Activated T-cell treated with anti-CD3 and anti-CD28 coated beads, Interleukin-2, amount 50 U/mL, for 72 hours (primary cell): Measurements from ENCODE around the gene SPAG17. TPM values are rescaled to one million over a fixed set of nuclear protein-coding genes. Genes with fewer than 3 reads are reported as not detected.

ENCODE experiments used
- ATAC-seq, 2 donors: fragments of 150-1000 bp; cut with Tn5 transposase; replicated peaks in 1 of 2; 2 replicates each; pipeline ENCODE4 v1.10.0; 2021; ENCODE audit warnings: moderate library complexity in 2 of 2, mild to moderate bottlenecking in 1 of 2
- DNase-seq, 2 donors: peaks; one replicate each; pipeline ENCODE4 v3.0.0; 2021 to 2022; ENCODE audit warnings: mixed read lengths in 1 of 2
- H3K27ac Mint-ChIP-seq: one replicate; pipeline ENCODE4 v1.8.0; 2022; ENCODE audit warnings: mild to moderate bottlenecking, moderate library complexity, mixed read lengths
- H3K27me3 Mint-ChIP-seq: one replicate; pipeline ENCODE4 v1.8.0; 2022; ENCODE audit warnings: low read depth, mixed read lengths
- H3K36me3 Mint-ChIP-seq, 2 donors: one replicate each; pipeline ENCODE4 v1.8.0; 2022; ENCODE audit warnings: mixed read lengths in 2 of 2, mild to moderate bottlenecking in 1 of 2; ENCODE audit not compliant: insufficient read depth in 2 of 2
- H3K4me1 Mint-ChIP-seq: one replicate; pipeline ENCODE4 v1.8.0; 2022; ENCODE audit warnings: low read depth, mixed read lengths
- H3K4me3 Mint-ChIP-seq, 2 donors: one replicate each; pipeline ENCODE4 v1.8.0; 2022; ENCODE audit warnings: mild to moderate bottlenecking in 2 of 2, mixed read lengths in 2 of 2, moderate library complexity in 2 of 2
- H3K9me3 Mint-ChIP-seq, 2 donors: one replicate each; pipeline ENCODE4 v1.8.0; 2022; ENCODE audit warnings: mixed read lengths in 2 of 2
- total RNA-seq, 2 donors: library from RNA; stranded (reverse); gene quantifications; one replicate each; pipeline ENCODE4 v1.2.3, GENCODE V29; 2022

The SPAG17 gene
- total RNA-seq, 2 donors from 2014 or later, result not detected

DNA sequence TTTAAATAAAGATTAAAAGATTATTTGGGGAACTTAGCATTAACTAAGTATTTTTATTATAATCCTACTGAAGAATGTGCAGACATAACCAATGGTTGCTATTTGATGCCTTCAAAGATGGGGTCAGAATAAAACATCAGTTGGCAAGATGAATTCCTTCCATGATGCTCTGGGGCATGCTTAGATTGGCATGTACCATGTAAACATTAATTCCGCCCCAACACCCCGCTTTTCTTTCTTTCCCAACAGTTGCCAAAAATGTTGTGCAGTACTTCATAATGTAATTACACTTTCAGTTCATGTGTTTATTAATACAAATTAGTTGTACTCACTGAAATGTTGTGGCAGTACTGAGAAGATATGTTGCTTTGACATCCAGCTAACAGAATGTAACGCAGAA, 82.6 kb downstream of the SPAG17 start:
- ATAC-seq, result no peak

DNA sequence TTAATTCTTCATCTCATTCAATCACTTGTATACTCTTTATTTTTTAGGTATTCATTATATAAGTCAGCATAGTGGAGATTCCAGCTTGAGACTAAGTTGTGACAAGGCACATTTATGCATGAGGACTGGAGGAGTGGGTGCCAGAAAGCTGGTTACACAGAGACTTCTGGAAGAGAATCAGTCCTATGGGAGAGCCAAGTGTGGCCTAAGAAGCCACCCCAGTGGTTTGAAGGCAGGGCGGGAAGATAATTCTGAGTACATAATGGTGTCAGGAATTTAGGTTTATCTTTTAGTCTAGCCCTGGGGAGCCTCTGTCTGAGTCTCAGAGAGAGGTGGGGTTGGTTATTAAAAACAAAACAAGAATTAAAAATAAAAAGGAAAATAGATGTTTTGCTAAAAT, 83.0 kb downstream of the SPAG17 start:
- no peak for DNase-seq
- Mint-ChIP-seq H3K27ac (no peak overlapping the region), H3K27me3 (no peaks in the 10 kb centered on the region), H3K4me1 (no peaks in the 10 kb centered on the region), H3K36me3 (no peaks in the 10 kb centered on the region), H3K9me3 (no peaks in the 10 kb centered on the region), H3K4me3 (no peak overlapping the region)
- no peak for ATAC-seq

More for the DNA sequence above, 82.6 kb downstream of the SPAG17 start:
- H3K27me3 Mint-ChIP-seq, result no peaks in the 10 kb centered on the region
- no peak overlapping the region for H3K27ac Mint-ChIP-seq
- no peaks in the 10 kb centered on the region for H3K4me1 Mint-ChIP-seq
- H3K36me3 Mint-ChIP-seq, result no peaks in the 10 kb centered on the region
- no peaks in the 10 kb centered on the region for H3K9me3 Mint-ChIP-seq
- DNase-seq, result no peak
- no peak overlapping the region for H3K4me3 Mint-ChIP-seq

DNA sequence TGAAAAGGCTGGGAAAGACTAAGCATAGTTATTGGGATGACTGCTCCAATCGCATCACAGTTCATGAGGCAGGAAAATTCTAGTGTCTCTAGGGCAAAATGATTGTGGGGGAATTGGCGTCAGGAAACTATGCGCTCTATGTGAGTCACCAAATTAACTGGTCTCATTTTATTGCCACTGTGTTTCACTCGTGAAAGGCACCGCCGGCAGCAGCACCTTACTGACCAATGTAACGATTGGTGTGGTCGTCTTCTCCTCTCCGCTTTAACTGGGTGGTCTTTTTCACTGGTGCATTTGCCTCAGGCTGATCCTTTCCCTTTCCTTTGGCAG, 83.5 kb downstream of the SPAG17 start:
- Mint-ChIP-seq H3K4me1 (no peaks in the 10 kb centered on the region), H3K27ac (no peak overlapping the region), H3K36me3 (no peaks in the 10 kb centered on the region), H3K9me3 (no peaks in the 10 kb centered on the region), H3K4me3 (no peak overlapping the region), H3K27me3 (peaks cover under 1% of the 10 kb centered on the region)
- no peak for ATAC-seq
- no peak for DNase-seq

DNA sequence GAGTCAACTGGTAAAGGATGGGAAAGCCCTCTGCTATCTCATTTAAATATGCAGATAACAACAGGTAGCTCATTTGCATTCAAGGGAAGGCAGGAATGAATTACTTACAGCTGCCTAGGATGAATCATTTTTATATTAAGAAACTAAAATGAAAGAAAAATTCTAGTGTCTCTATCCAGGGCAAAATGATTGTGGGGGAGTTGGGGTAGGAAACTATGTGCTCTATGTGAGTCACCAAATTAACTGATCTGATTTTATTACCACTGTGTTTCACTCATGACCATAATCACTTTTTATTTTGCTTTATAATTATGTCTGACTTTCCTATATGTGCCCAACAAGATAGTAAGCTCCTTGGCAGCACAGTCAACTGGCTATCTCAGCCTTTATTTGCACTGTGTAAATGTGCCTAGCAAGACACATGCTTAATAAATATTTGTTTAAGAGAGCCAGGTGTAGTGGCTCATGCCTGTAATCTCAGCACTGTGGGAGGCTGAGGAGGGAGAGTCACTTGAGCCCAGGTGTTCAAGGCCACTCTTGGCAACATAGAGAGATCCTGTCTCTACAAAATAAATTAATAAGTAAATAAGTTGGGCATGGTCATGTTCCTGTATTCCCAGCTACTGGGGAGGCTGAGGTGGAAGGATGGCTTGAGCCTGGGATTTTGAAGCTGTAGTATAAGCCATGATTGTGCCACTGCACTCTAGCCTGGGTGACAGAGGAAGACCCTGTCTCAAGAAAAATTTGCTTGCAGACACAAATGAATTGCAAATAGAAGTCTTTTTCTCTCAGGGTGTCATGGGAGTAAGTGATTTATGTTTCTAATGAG, 84.1 kb downstream of the SPAG17 start:
- no peak overlapping the region for H3K27ac Mint-ChIP-seq

DNA sequence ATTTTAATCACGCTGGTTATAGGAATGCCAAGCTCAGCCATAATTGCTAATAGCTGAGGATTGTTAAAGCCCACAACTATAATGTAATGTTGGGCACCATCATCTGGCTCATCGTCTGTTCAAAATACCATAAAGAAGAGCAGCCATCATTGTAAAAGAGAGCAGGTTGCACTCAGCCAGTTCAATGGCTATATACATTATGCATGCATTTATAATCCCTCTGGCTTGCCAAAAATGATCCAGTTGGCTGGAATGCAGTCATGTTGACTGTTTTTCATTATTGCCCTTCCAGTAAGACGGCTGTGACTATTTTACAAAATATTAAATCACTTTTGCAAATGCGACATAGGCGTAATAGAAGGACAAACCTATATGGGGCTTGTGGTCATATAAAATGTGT, 85.3 kb downstream of the SPAG17 start:
- H3K4me1 Mint-ChIP-seq, result no peaks in the 10 kb centered on the region

More for the DNA sequence above, 84.1 kb downstream of the SPAG17 start:
- Mint-ChIP-seq H3K27me3 (peaks cover 6% of the 10 kb centered on the region), H3K9me3 (no peaks in the 10 kb centered on the region), H3K4me3 (no peak overlapping the region), H3K36me3 (no peaks in the 10 kb centered on the region), H3K4me1 (no peaks in the 10 kb centered on the region)
- DNase-seq (no peak), ATAC-seq (no peak)

DNA sequence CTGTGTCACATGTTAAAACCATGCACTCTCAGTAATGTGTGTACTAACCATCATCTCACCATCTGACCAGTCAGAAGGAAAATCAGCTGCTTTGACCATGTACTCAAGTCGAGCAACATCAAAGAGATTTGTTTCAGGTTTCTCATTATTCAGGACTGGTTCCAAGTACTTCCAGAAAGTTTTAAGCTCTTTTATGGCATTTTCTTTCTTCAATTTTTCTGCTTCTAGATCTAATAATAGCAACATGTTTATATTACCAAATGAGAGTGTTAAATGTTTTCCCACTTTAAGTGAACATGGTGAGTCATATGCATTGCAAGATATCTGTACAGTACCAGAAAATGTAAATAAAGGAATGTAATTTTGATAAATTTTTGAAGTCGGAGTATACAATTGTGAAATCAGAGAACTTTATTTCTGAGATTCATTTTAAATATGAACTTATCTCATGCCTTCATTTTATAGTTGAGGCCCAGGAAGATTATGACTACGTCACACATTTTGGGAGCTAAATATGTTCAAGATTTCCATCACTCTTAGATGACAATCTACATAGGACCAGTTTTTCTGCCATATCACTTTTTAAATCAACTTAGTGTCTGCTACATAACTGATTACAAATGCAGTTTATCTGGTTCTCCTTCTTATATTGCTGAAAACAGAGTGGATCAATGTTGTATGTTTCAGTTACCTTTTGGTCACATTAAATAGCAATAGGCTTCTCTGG, 87.2 kb downstream of the SPAG17 start:
- H3K36me3 Mint-ChIP-seq, result no peaks in the 10 kb centered on the region
- ATAC-seq (no peak), DNase-seq (no peak)
- H3K4me3 Mint-ChIP-seq, result no peak overlapping the region
- H3K27ac Mint-ChIP-seq, result no peak overlapping the region
- peaks cover 0 to 2% of the 10 kb centered on the region in 2 donors for H3K9me3 Mint-ChIP-seq
- H3K4me1 Mint-ChIP-seq, result no peaks in the 10 kb centered on the region
- H3K27me3 Mint-ChIP-seq, result peaks cover 6% of the 10 kb centered on the region

More for the DNA sequence above, 85.3 kb downstream of the SPAG17 start:
- DNase-seq (no peak), ATAC-seq (no peak)
- Mint-ChIP-seq H3K9me3 (no peaks in the 10 kb centered on the region), H3K27me3 (peaks cover 6% of the 10 kb centered on the region), H3K27ac (no peak overlapping the region), H3K4me3 (no peak overlapping the region), H3K36me3 (no peaks in the 10 kb centered on the region)

DNA sequence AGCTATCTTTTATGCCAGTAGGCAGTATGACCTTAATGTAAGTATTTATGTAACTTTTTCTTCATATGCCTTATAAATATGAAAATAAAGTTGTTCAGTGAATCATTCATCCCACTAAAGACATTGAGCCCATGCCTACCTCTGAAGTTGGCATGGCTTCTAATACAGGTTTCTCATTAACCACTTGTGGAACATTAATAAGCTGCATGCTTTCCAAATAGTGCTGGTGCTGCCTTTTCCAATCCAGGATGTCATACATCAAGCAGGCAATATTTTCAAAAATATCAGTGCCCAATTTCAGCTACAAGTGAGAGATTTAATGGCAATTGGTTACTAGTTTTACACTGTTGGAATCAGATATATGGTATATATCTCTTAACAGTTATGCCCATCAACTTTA, 92.0 kb downstream of the SPAG17 start:
- Mint-ChIP-seq H3K36me3 (no peaks in the 10 kb centered on the region), H3K27ac (no peak overlapping the region), H3K4me1 (no peaks in the 10 kb centered on the region), H3K9me3 (peaks cover under 1 to 2% of the 10 kb centered on the region in 2 donors), H3K4me3 (no peak overlapping the region), H3K27me3 (peaks cover 14% of the 10 kb centered on the region)
- no peak for ATAC-seq
- no peak for DNase-seq

DNA sequence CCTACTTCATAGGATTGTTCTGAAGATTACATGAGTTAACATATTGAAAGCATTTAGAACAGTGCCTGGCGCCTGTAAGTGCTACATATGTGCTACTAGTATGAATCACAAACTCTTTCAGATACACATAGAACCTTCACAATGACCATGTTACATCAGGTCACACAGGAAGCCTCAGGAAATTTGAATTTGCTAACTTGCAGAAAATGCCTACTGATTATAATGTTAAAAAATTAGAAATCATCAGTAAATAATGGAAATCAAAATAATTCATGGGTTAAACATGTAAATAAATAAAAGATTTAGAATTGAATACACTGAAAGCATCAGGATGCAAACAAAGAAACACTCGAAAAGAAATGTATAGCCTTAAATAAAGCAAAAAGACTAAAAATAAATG, 94.9 kb downstream of the SPAG17 start:
- no peaks in the 10 kb centered on the region for H3K36me3 Mint-ChIP-seq
- H3K9me3 Mint-ChIP-seq, result peaks cover 2 to 5% of the 10 kb centered on the region in 2 donors
- peaks cover 7% of the 10 kb centered on the region for H3K27me3 Mint-ChIP-seq
- DNase-seq (no peak), ATAC-seq (no peak)
- no peak overlapping the region for H3K27ac Mint-ChIP-seq
- H3K4me3 Mint-ChIP-seq, result no peak overlapping the region
- no peaks in the 10 kb centered on the region for H3K4me1 Mint-ChIP-seq

DNA sequence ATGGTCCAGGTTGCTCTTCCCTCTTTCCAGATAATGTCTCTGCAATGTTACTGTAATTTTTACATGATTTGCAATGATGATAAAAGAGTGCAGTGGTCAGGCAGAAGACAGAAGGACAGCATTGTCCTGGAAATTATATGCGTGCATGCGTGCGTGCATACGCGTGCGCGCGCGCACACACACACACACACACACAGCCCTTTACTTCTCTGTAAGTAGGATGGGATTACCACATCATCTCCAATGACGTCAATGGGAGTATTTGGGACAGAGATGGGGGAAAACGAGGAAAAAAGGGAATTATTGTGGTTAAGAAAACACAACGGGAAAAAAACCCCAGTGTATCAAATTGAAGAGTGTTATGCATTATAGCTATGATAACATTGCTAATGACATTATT, 99.7 kb downstream of the SPAG17 start:
- H3K27ac Mint-ChIP-seq, result no peak overlapping the region
- peaks cover 2 to 3% of the 10 kb centered on the region in 2 donors for H3K9me3 Mint-ChIP-seq
- ATAC-seq (no peak), DNase-seq (no peak)
- H3K4me3 Mint-ChIP-seq, result no peak overlapping the region
- peaks cover 24% of the 10 kb centered on the region for H3K27me3 Mint-ChIP-seq
- H3K36me3 Mint-ChIP-seq, result no peaks in the 10 kb centered on the region
- peaks cover 7% of the 10 kb centered on the region for H3K4me1 Mint-ChIP-seq

DNA sequence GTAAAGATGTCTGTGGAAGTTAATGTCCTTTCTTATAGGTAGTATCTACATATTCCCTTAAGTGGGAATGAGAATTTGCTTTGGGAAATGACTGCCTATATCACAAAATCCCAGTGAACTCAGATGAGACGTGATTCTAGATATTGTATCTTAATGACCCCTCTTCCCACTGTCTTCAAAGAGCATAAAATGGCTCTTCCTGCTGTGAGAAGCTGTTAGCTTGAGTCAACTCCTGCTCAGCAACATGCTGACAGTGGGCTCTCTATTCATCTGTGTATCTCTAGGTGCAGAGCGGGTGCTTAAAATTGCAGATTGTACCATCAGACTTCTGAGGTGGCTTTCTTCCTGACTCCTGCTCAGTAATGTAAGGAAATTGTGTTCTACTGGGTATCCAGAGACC, 100.6 kb downstream of the SPAG17 start:
- H3K36me3 Mint-ChIP-seq, result no peaks in the 10 kb centered on the region
- H3K27me3 Mint-ChIP-seq, result peaks cover 24% of the 10 kb centered on the region
- ATAC-seq (no peak), DNase-seq (no peak)
- H3K9me3 Mint-ChIP-seq, result peaks cover 2 to 3% of the 10 kb centered on the region in 2 donors
- H3K4me3 Mint-ChIP-seq, result no peak overlapping the region
- peaks cover 7% of the 10 kb centered on the region for H3K4me1 Mint-ChIP-seq
- no peak overlapping the region for H3K27ac Mint-ChIP-seq

DNA sequence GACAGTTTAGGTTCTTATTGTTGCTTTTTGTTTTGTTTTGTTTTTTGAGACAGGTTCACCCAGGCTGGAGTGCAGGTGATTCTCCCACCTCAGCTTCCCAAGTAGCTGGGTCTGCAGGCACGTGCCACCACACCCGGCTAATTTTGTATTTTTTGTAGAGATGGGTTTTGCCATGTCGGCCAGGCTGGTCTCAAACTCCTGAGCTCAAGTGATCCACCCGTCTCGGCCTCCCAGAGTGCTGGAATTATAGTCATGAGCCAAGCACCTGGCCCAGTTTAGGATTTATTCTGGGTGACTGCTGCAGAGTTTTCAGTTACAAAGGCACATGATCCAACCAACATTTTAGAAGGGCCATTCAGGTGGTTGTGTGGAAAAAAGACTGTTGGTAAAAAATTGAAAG, 102.0 kb downstream of the SPAG17 start:
- H3K4me3 Mint-ChIP-seq, result no peak overlapping the region
- no peak overlapping the region for H3K27ac Mint-ChIP-seq
- H3K27me3 Mint-ChIP-seq, result peaks cover 17% of the 10 kb centered on the region
- no peaks in the 10 kb centered on the region for H3K36me3 Mint-ChIP-seq
- H3K9me3 Mint-ChIP-seq, result peaks cover 1 to 3% of the 10 kb centered on the region in 2 donors
- H3K4me1 Mint-ChIP-seq, result peaks cover 7% of the 10 kb centered on the region
- DNase-seq (no peak), ATAC-seq (no peak)

DNA sequence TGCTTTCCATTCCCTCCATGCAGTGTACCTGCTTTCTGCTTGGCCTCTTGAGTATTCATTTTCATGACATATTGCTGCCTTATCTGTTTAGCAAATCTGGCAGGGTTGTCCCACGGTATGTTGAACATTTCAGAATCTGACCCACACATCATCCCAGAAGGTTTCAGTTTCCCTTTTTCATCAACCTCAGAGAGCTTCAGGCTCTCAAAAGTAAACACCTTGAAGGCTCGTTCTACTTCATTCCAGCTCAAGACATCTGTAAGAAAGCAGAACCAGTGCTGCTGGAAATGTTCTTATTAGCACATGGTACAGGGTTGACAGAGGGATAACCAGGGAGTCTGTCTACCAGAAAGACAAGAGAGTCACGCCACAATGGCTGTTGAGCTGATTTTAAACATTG, 103.6 kb downstream of the SPAG17 start:
- Mint-ChIP-seq H3K9me3 (peaks cover 0 to 3% of the 10 kb centered on the region in 2 donors), H3K27ac (no peak overlapping the region), H3K4me3 (no peak overlapping the region), H3K27me3 (peaks cover 17% of the 10 kb centered on the region), H3K4me1 (peaks cover 7% of the 10 kb centered on the region), H3K36me3 (no peaks in the 10 kb centered on the region)
- DNase-seq (no peak), ATAC-seq (no peak)

DNA sequence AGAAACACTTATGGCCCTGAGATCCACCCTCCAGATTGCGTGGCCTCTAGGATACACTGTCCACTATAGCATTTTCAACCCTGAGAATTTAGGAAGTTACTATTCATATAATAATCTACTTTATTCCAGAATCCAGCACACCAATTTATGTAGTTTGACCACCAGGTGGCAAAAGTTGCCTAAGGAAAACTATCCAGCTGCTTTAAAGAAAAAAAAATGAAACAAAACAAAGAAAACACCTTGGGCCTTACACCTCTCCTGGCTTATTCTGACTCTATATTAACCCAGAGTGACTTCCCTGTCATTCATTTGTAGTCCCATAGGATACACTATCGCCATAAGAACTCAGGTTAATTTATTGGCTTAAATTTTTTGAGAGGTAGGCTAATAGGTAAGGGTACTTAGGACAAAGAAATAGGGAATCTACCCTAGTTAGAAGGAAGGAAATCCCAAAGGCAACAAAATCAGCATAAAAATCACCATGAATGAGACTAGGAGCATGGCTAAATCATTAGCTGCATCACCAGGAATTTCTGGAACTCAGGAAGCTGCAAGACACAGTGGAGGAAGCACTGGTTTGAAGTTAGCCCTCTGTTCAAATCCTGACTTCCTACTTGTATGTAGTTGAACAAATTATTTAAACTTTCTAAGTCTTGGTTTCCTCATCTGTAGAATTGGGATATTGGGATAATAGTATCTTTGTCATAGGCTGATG, 107.5 kb downstream of the SPAG17 start:
- Mint-ChIP-seq H3K36me3 (no peaks in the 10 kb centered on the region), H3K4me1 (peaks cover 7% of the 10 kb centered on the region), H3K4me3 (no peak overlapping the region), H3K27me3 (peaks cover 1% of the 10 kb centered on the region), H3K27ac (no peak overlapping the region), H3K9me3 (no peaks in the 10 kb centered on the region)
- DNase-seq (no peak), ATAC-seq (no peak)
